Left ventricle myocardium superior (tissue), 1 donor: ENCODE results near the gene NCL. TPM values are rescaled to one million over a fixed set of nuclear protein-coding genes. Genes with fewer than 3 reads are reported as not detected.

Experiments
- ATAC-seq: fragments of 200-7000 bp; cut with Tn5 transposase; one replicate; pipeline ENCODE4 v1.9.1; 2020; ENCODE audit warnings: mild to moderate bottlenecking, moderate library complexity
- DNase-seq: peaks from one replicate; pipeline ENCODE4 v3.0.0-alpha.2; 2020
- intact Hi-C: fragments of 100-400 bp; cut with micrococcal nuclease; formaldehyde crosslinking; loops from one replicate; pipeline ENCODE4 v1.11.0; 2022
- long read RNA-seq: library from polyadenylated mRNA; unstranded; transcript quantifications from one replicate; pipeline ENCODE4 v2.0.0, GENCODE V29; 2021
- total RNA-seq: library from RNA; stranded (reverse); fragmentation: NEBNext Ultra II Directional; extraction: Animal tissue kit (Norgen Biotek cat#: 25700); gene quantifications from one replicate; pipeline ENCODE4 v1.2.1, GENCODE V29; 2021
- donor health status: DM: no; HTN: yes; CAD: no; lungs with severe emphysema.

Gene NCL
- total RNA-seq, result 241 TPM
- long read RNA-seq, full-length matches to known transcripts, result 263 of 315 reads
- long read RNA-seq, partial matches to known transcripts, result 41 of 315 reads
- long read RNA-seq, other reads (novel, unspliced or antisense), result 11 of 315 reads

GRCh38 chr2:231463698-231464575, at the start of gene NCL:
NCL (minus strand) TSS chr2:231464484; CDS start chr2:231464353, 131 bp downstream.
- DNase-seq (peak; percentile 90), ATAC-seq (peak; percentile 73)
- intact Hi-C loops, result no loop called here

GRCh38 chr2:231513746-231514224, 49.5 kb upstream of the NCL start:
- intact Hi-C loops, result no loop called here
- ATAC-seq (no peak), DNase-seq (no peak)

- no peak for DNase-seq
- ATAC-seq, result no peak
- intact Hi-C loops, result no loop called here
These were observed 47.9 kb upstream of the NCL start for GRCh38 chr2:231512222-231512621.

- ATAC-seq (no peak), DNase-seq (no peak)
- intact Hi-C loops, result no loop called here
These were observed 39.5 kb upstream of the NCL start for GRCh38 chr2:231503766-231504165.

GRCh38 chr2:231502596-231502995, 38.3 kb upstream of the NCL start:
- no peak for DNase-seq
- intact Hi-C loops, result no loop called here
- no peak for ATAC-seq

GRCh38 chr2:231497651-231498050, 33.4 kb upstream of the NCL start:
- intact Hi-C loops, result no loop called here
- no peak for ATAC-seq
- DNase-seq, result no peak

GRCh38 chr2:231494669-231495068, 30.4 kb upstream of the NCL start:
- ATAC-seq, result no peak
- intact Hi-C loops, result no loop called here
- DNase-seq, result no peak

- DNase-seq (no peak), ATAC-seq (no peak)
- intact Hi-C loops, result no loop called here
These were observed 26.5 kb upstream of the NCL start for GRCh38 chr2:231490801-231491200.

GRCh38 chr2:231489990-231490389, 25.7 kb upstream of the NCL start:
- ATAC-seq, result no peak
- DNase-seq, result peak; percentile 60
- intact Hi-C loops, result no loop called here

GRCh38 chr2:231488331-231488730, 24.0 kb upstream of the NCL start:
- ATAC-seq (no peak), DNase-seq (no peak)
- intact Hi-C loops, result no loop called here

- DNase-seq, result no peak
- intact Hi-C loops, result no loop called here
- ATAC-seq, result no peak
These were observed 22.7 kb upstream of the NCL start for GRCh38 chr2:231486851-231487596.

- intact Hi-C loops, result no loop called here
- DNase-seq (peak; percentile 67), ATAC-seq (peak; percentile 81)
These were observed 19.4 kb upstream of the NCL start for GRCh38 chr2:231483398-231484329.

- intact Hi-C loops, result no loop called here
- DNase-seq (peak; percentile 89), ATAC-seq (peak; percentile 95)
These were observed 18.6 kb upstream of the NCL start for GRCh38 chr2:231482806-231483391.

- DNase-seq, result no peak
- ATAC-seq, result no peak
- intact Hi-C loops, result no loop called here
These were observed 16.5 kb upstream of the NCL start for GRCh38 chr2:231480781-231481180.

- ATAC-seq (no peak), DNase-seq (no peak)
- intact Hi-C loops, result no loop called here
These were observed 15.2 kb upstream of the NCL start for GRCh38 chr2:231479455-231479854.

GRCh38 chr2:231476920-231477319, 12.6 kb upstream of the NCL start:
- DNase-seq, result no peak
- intact Hi-C loops, result no loop called here
- ATAC-seq, result no peak

GRCh38 chr2:231475965-231476364, 11.7 kb upstream of the NCL start:
- no peak for ATAC-seq
- DNase-seq, result no peak
- intact Hi-C loops, result no loop called here

GRCh38 chr2:231472816-231473215, 8.5 kb upstream of the NCL start:
- no peak for DNase-seq
- ATAC-seq, result no peak
- intact Hi-C loops, result no loop called here
